Muscle layer of duodenum (tissue), 2 donors: ENCODE measurements around the gene THRAP3.
"Not testable (repeated sequence)": the region's sequence is repeated elsewhere in the genome, so short reads cannot be mapped to it uniquely, and the experiment has no call there.

Experiments used
- H3K27ac ChIP-seq: one replicate; pipeline ENCODE4 v1.7.0; 2013; ENCODE audit warnings: mild to moderate bottlenecking, low read length
- H3K27me3 ChIP-seq: one replicate; pipeline ENCODE4 v1.7.0; 2013; ENCODE audit warnings: low read depth, mild to moderate bottlenecking, control low read depth, low read length
- H3K36me3 ChIP-seq, 2 donors: one replicate each; pipeline ENCODE4 v1.7.0; 2013; ENCODE audit warnings: low read length in 2 of 2, control low read depth in 1 of 2, mild to moderate bottlenecking in 1 of 2; ENCODE audit not compliant: insufficient read depth in 2 of 2, control insufficient read depth in 1 of 2
- H3K4me1 ChIP-seq, 2 donors: one replicate each; pipeline ENCODE4 v1.7.0; 2013; ENCODE audit warnings: low read length in 2 of 2, mild to moderate bottlenecking in 2 of 2, control low read depth in 1 of 2, moderate library complexity in 1 of 2; ENCODE audit not compliant: insufficient read depth in 2 of 2, control insufficient read depth in 1 of 2
- H3K4me3 ChIP-seq, 2 donors: one replicate each; pipeline ENCODE4 v1.7.0; 2013; ENCODE audit warnings: low read length in 2 of 2, low read depth in 1 of 2, mild to moderate bottlenecking in 1 of 2
- H3K9me3 ChIP-seq, 2 donors: one replicate each; pipeline ENCODE4 v1.7.0; 2013; ENCODE audit warnings: low read length in 2 of 2, control low read depth in 1 of 2, mild to moderate bottlenecking in 1 of 2; ENCODE audit not compliant: control insufficient read depth in 1 of 2
- donor health status: healthy.

The THRAP3 gene

GRCh38 chr1:36211307-36211706, 12.9 kb upstream of the THRAP3 start:
- H3K36me3 ChIP-seq, result no peaks in the 10 kb centered on the region
- no peak overlapping the region for H3K4me3 ChIP-seq
- peaks cover 5 to 12% of the 10 kb centered on the region in 2 donors for H3K4me1 ChIP-seq
- no peaks in the 10 kb centered on the region for H3K27me3 ChIP-seq
- no peaks in the 10 kb centered on the region for H3K9me3 ChIP-seq
- no peak overlapping the region for H3K27ac ChIP-seq

GRCh38 chr1:36211841-36212240, 12.4 kb upstream of the THRAP3 start:
- Histone ChIP-seq H3K27me3 (no peaks in the 10 kb centered on the region), H3K9me3 (no peaks in the 10 kb centered on the region), H3K4me3 (no peak overlapping the region), H3K27ac (no peak overlapping the region), H3K4me1 (peaks cover 5 to 10% of the 10 kb centered on the region in 2 donors), H3K36me3 (no peaks in the 10 kb centered on the region)

GRCh38 chr1:36212782-36213181, 11.5 kb upstream of the THRAP3 start:
- no peak overlapping the region for H3K4me3 ChIP-seq
- no peaks in the 10 kb centered on the region for H3K9me3 ChIP-seq
- peaks cover 0 to under 1% of the 10 kb centered on the region in 2 donors for H3K4me1 ChIP-seq
- H3K36me3 ChIP-seq, result no peaks in the 10 kb centered on the region
- no peak overlapping the region for H3K27ac ChIP-seq
- H3K27me3 ChIP-seq, result no peaks in the 10 kb centered on the region

GRCh38 chr1:36217670-36218069, 6.6 kb upstream of the THRAP3 start:
- no peak overlapping the region for H3K27ac ChIP-seq

GRCh38 chr1:36221901-36222300, 2.3 kb upstream of the THRAP3 start:
- H3K4me3 ChIP-seq, H3K27me3 ChIP-seq, H3K9me3 ChIP-seq, H3K27ac ChIP-seq: not testable (repeated sequence)
- peaks cover 0 to 11% of the 10 kb centered on the region in 2 donors for H3K36me3 ChIP-seq
- H3K4me1 ChIP-seq, result peaks cover 15 to 26% of the 10 kb centered on the region in 2 donors

More at GRCh38 chr1:36217670-36218069, 6.6 kb upstream of the THRAP3 start:
- H3K4me3 ChIP-seq, result no peak overlapping the region
- no peaks in the 10 kb centered on the region for H3K9me3 ChIP-seq
- H3K4me1 ChIP-seq, result peaks cover 0 to under 1% of the 10 kb centered on the region in 2 donors
- H3K36me3 ChIP-seq, result no peaks in the 10 kb centered on the region
- no peaks in the 10 kb centered on the region for H3K27me3 ChIP-seq

GRCh38 chr1:36222481-36223380, 1.5 kb upstream of the THRAP3 start:
- H3K4me3 ChIP-seq, result peak overlapping the region; percentile 87 to 97
- H3K27me3 ChIP-seq, result no peaks in the 10 kb centered on the region
- peaks cover 16 to 30% of the 10 kb centered on the region in 2 donors for H3K4me1 ChIP-seq
- H3K27ac ChIP-seq, result peak overlapping the region; percentile 100
- peaks cover 0 to 11% of the 10 kb centered on the region in 2 donors for H3K36me3 ChIP-seq
- no peaks in the 10 kb centered on the region for H3K9me3 ChIP-seq

- Histone ChIP-seq H3K27ac (peak overlapping the region; percentile 100), H3K9me3 (no peaks in the 10 kb centered on the region), H3K27me3 (no peaks in the 10 kb centered on the region), H3K4me1 (peaks cover 16 to 38% of the 10 kb centered on the region in 2 donors), H3K4me3 (peak overlapping the region; percentile 87 to 97), H3K36me3 (peaks cover 0 to 11% of the 10 kb centered on the region in 2 donors)
Measured at GRCh38 chr1:36223381-36223995, 755 bp upstream of the THRAP3 start.

- Histone ChIP-seq H3K4me1 (peaks cover 16 to 40% of the 10 kb centered on the region in 2 donors), H3K27me3 (no peaks in the 10 kb centered on the region), H3K9me3 (no peaks in the 10 kb centered on the region), H3K4me3 (peak overlapping the region; percentile 87 to 97), H3K27ac (peak overlapping the region; percentile 89), H3K36me3 (peaks cover 0 to 11% of the 10 kb centered on the region in 2 donors)
Measured at GRCh38 chr1:36224537-36225282, 467 bp downstream of the THRAP3 start.

GRCh38 chr1:36225283-36225899, 1.1 kb downstream of the THRAP3 start:
- peak overlapping the region; percentile 87 to 97 for H3K4me3 ChIP-seq
- no peaks in the 10 kb centered on the region for H3K27me3 ChIP-seq
- peaks cover 0 to 11% of the 10 kb centered on the region in 2 donors for H3K36me3 ChIP-seq
- peak overlapping the region; percentile 89 for H3K27ac ChIP-seq
- no peaks in the 10 kb centered on the region for H3K9me3 ChIP-seq
- peaks cover 16 to 40% of the 10 kb centered on the region in 2 donors for H3K4me1 ChIP-seq

GRCh38 chr1:36230279-36230678, 6.0 kb downstream of the THRAP3 start:
- H3K9me3 ChIP-seq, H3K4me3 ChIP-seq, H3K27ac ChIP-seq, H3K27me3 ChIP-seq, H3K36me3 ChIP-seq: not testable (repeated sequence)
- peaks cover 14 to 47% of the 10 kb centered on the region in 2 donors for H3K4me1 ChIP-seq
